ENCODE data around the gene ERCC6L. TPM values are rescaled to one million over a fixed set of nuclear protein-coding genes. Genes with fewer than 3 reads are reported as not detected.
A peak's percentile ranks its signal among the peaks of the same experiment; 100 is the strongest.

ERCC6L gene
- total and polyA plus RNA-seq, 2 donors from 2014 or later, result 0.16 TPM; not detected in 1

DNA sequence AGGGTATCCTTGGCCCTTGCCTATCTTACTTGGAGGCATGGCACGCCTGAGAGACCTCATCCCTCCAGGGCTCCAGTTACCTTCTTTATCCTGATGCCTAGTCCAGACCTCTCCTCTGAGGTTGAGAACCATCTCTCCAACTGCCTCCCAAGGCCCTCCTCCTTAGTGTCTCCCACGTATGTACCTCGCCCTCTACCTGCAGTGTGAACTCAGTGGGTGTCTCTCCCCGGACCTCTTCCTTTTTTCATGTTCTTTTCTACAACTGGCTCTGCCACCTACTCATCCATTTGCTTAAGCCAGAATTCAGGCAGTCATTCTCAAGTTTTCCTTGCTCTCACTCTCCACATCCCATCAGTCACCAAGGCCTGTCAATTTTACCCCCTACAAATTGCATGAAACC lies 21.6 kb upstream of the ERCC6L start:
- Histone ChIP-seq H3K36me3 (ENCODE audit: control insufficient read depth in 2 of 3, insufficient read depth in 3 of 3, low read length in 3 of 3) (no peaks in the 10 kb centered on the region), H3K27me3 (ENCODE audit: control insufficient read depth, insufficient read depth, low read length) (peaks cover 3% of the 10 kb centered on the region), H3K27ac (ENCODE audit: low read depth in 2 of 2, low read length in 2 of 2) (no peak overlapping the region), H3K4me3 (ENCODE audit: low read length in 3 of 3) (no peak overlapping the region), H3K9me3 (ENCODE audit: control insufficient read depth in 2 of 3, insufficient read depth in 1 of 3, low read length in 3 of 3) (no peaks in the 10 kb centered on the region), H3K9ac (ENCODE audit: low read length in 3 of 3) (no peak overlapping the region), H3K4me1 (ENCODE audit: control insufficient read depth in 2 of 3, insufficient read depth in 2 of 3, low read depth in 1 of 3, low read length in 3 of 3) (no peaks in the 10 kb centered on the region)
- no peak for DNase-seq
- intact Hi-C loops (cut with DNase I), result no loop called here
- TF ChIP-seq, protein P1, sequence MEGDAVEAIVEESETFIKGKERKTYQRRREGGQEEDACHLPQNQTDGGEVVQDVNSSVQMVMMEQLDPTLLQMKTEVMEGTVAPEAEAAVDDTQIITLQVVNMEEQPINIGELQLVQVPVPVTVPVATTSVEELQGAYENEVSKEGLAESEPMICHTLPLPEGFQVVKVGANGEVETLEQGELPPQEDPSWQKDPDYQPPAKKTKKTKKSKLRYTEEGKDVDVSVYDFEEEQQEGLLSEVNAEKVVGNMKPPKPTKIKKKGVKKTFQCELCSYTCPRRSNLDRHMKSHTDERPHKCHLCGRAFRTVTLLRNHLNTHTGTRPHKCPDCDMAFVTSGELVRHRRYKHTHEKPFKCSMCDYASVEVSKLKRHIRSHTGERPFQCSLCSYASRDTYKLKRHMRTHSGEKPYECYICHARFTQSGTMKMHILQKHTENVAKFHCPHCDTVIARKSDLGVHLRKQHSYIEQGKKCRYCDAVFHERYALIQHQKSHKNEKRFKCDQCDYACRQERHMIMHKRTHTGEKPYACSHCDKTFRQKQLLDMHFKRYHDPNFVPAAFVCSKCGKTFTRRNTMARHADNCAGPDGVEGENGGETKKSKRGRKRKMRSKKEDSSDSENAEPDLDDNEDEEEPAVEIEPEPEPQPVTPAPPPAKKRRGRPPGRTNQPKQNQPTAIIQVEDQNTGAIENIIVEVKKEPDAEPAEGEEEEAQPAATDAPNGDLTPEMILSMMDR (IDR thresholded peaks at IDR 0.05; ENCODE audit: borderline replicate concordance, extremely low read depth, insufficient read depth), result no peak
- no peak for FAIRE-seq

DNA sequence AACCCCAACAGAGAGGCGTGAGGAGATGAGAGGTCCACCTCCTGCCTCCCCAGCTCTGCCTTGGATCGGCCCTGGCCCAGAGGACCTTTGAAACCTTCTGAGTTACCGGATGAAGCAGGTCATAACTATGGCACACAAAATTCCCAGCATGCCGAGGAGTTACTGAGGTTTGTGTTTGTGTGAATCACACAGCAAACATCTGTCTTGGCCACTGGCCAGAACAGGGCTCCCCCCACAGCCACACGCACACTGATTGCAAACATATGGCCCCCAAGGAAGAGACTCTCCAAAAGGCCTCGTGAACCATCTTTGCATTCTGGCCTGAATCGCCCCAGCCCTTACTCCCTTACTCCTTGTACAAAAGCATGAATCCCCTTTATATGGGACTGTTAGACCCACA lies 19.3 kb upstream of the ERCC6L start:
- TF ChIP-seq, protein P1 (IDR thresholded peaks at IDR 0.05; ENCODE audit: borderline replicate concordance, extremely low read depth, insufficient read depth), result no peak
- Histone ChIP-seq H3K4me1 (ENCODE audit: control insufficient read depth in 2 of 3, insufficient read depth in 2 of 3, low read depth in 1 of 3, low read length in 3 of 3) (no peaks in the 10 kb centered on the region), H3K27me3 (ENCODE audit: control insufficient read depth, insufficient read depth, low read length) (peaks cover 5% of the 10 kb centered on the region), H3K36me3 (ENCODE audit: control insufficient read depth in 2 of 3, insufficient read depth in 3 of 3, low read length in 3 of 3) (no peaks in the 10 kb centered on the region), H3K9ac (ENCODE audit: low read length in 3 of 3) (no peak overlapping the region), H3K9me3 (ENCODE audit: control insufficient read depth in 2 of 3, insufficient read depth in 1 of 3, low read length in 3 of 3) (no peaks in the 10 kb centered on the region), H3K4me3 (ENCODE audit: low read length in 3 of 3) (no peak overlapping the region), H3K27ac (ENCODE audit: low read depth in 2 of 2, low read length in 2 of 2) (no peak overlapping the region)
- FAIRE-seq, result no peak
- intact Hi-C loops (cut with DNase I), result no loop called here
- DNase-seq, result no peak

GRCh38 chrX:72255864-72256263 lies 17.0 kb upstream of the ERCC6L start:
- DNase-seq, result no peak
- Histone ChIP-seq H3K9ac (ENCODE audit: low read length in 3 of 3) (no peak overlapping the region), H3K27ac (ENCODE audit: low read depth in 2 of 2, low read length in 2 of 2) (no peak overlapping the region), H3K36me3 (ENCODE audit: control insufficient read depth in 2 of 3, insufficient read depth in 3 of 3, low read length in 3 of 3) (no peaks in the 10 kb centered on the region), H3K9me3 (ENCODE audit: control insufficient read depth in 2 of 3, insufficient read depth in 1 of 3, low read length in 3 of 3) (no peaks in the 10 kb centered on the region), H3K27me3 (ENCODE audit: control insufficient read depth, insufficient read depth, low read length) (peaks cover 5% of the 10 kb centered on the region), H3K4me1 (ENCODE audit: control insufficient read depth in 2 of 3, insufficient read depth in 2 of 3, low read depth in 1 of 3, low read length in 3 of 3) (no peaks in the 10 kb centered on the region), H3K4me3 (ENCODE audit: low read length in 3 of 3) (no peak overlapping the region)
- intact Hi-C loops (cut with DNase I), result no loop called here
- TF ChIP-seq, protein P1 (IDR thresholded peaks at IDR 0.05; ENCODE audit: borderline replicate concordance, extremely low read depth, insufficient read depth), result no peak
- no peak for FAIRE-seq

DNA sequence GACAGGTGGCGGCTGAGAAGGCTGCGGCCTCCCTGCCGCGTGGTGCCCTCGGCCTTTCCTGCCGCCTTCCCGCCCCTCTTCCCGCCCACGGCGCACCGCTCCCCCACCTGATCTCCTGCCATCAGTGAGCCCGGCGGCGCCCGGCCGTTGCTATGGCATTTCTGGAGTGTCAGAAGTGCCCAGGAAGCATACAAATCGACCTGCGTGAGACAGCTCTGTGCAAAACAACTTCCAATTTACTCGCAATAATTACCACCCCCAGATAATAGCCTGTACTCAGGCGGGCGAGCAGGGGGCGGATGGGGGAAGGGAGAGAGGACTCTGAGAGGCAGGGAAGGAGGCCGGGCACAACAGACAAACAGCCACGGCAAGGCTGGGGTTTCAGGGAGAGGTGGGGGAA lies 16.6 kb upstream of the ERCC6L start:
- intact Hi-C loops (cut with DNase I), result no loop called here
- H3K9me3 ChIP-seq (ENCODE audit: control insufficient read depth in 2 of 3, insufficient read depth in 1 of 3, low read length in 3 of 3), result no peaks in the 10 kb centered on the region
- DNase-seq (peak in 4 of 5 donors; percentile 53 to 68 (median 66)), FAIRE-seq (no peak)
- no peak overlapping the region for H3K27ac ChIP-seq (ENCODE audit: low read depth in 2 of 2, low read length in 2 of 2)
- H3K36me3 ChIP-seq (ENCODE audit: control insufficient read depth in 2 of 3, insufficient read depth in 3 of 3, low read length in 3 of 3), result no peaks in the 10 kb centered on the region
- TF ChIP-seq, protein P1 (IDR thresholded peaks at IDR 0.05; ENCODE audit: borderline replicate concordance, extremely low read depth, insufficient read depth), result no peak
- H3K9ac ChIP-seq (ENCODE audit: low read length in 3 of 3), result no peak overlapping the region
- no peaks in the 10 kb centered on the region for H3K4me1 ChIP-seq (ENCODE audit: control insufficient read depth in 2 of 3, insufficient read depth in 2 of 3, low read depth in 1 of 3, low read length in 3 of 3)
- H3K4me3 ChIP-seq (ENCODE audit: low read length in 3 of 3), result no peak overlapping the region
- peaks cover 5% of the 10 kb centered on the region for H3K27me3 ChIP-seq (ENCODE audit: control insufficient read depth, insufficient read depth, low read length)

Measured in kidney (tissue), 14 donors.